Erythroblast (primary cell): ENCODE measurements around the gene ANKRD13B.

Experiments used
- GATA1 ChIP-seq: IDR thresholded peaks from 2 replicates; pipeline ENCODE4 v1.6.1; 2011; ENCODE audit warnings: low read depth, mild to moderate bottlenecking, control low read depth, low read length, moderate library complexity
- POLR2A ChIP-seq: IDR thresholded peaks from 2 replicates; pipeline ENCODE4 v1.6.1; 2011; ENCODE audit warnings: mild to moderate bottlenecking, low read length

DNA sequence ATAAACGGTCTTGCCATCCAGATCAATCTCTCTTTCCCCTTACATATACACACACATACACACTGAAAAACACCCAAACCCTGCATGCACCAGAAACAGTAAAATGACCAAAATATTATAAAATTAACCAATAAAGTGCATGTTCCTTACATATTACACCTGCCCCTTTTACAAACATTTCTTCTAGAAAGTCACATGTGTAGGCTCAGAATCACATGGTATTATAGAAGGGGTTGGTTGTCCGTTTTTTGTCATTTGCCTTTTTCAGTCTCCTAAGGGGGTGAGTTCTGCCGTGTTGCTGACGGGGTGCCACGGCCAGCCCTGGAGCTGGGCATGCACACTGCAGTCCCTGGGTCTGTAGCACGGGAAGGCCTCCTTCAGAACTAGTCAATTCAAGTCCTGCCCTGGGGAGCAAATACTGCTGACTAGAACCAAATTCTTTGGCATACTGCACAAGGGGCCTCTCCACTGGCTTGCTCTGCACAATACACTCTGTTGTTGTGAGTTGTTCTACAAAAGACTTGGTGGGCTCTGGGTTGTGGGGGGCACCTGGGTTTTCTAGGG, 37.8 kb downstream of the ANKRD13B start:
- no peak for TF ChIP-seq POLR2A
- TF ChIP-seq GATA1, result no peak
